CD4-positive, alpha-beta T cell (primary cell): ENCODE results near the gene JMJD4. TPM values are rescaled to one million over a fixed set of nuclear protein-coding genes. Genes with fewer than 3 reads are reported as not detected.
A peak's percentile ranks its signal among the peaks of the same experiment; 100 is the strongest.

Source experiments
- ATAC-seq: fragments of 200-7000 bp; cut with Tn5 transposase; one replicate; pipeline ENCODE4 v1.10.0; 2022; ENCODE audit warnings: mild to moderate bottlenecking; ENCODE audit not compliant: poor library complexity
- CTCF ChIA-PET: fragments of 350-600 bp; sonication (Branson Sonifier 250); formaldehyde crosslinking; loops from one replicate; lab custom pipeline; 2021; ENCODE audit warnings: antibody characterized with exemption, inconsistent platforms; lab: Charles Lee
- POLR2A ChIA-PET: fragments of 350-600 bp; sonication (Branson Sonifier 250); formaldehyde crosslinking; loops from one replicate; lab custom pipeline; 2021; ENCODE audit warnings: antibody characterized with exemption, inconsistent platforms; lab: Charles Lee
- DNase-seq, 14 experiments: peaks; one replicate each; pipeline ENCODE4 v3.0.0-alpha.2; 2013 to 2020; ENCODE audit warnings: mixed read lengths in 2 of 14
- H3K27ac ChIP-seq, 2 donors: one replicate each; pipeline versions ENCODE4 v1.5.1 to v1.7.0; 2013; ENCODE audit warnings: low read length in 2 of 2, low read depth in 1 of 2, mild to moderate bottlenecking in 1 of 2
- H3K27me3 ChIP-seq, 2 experiments: 1 replicate in 1 of 2; 2 replicates in 1 of 2; pipeline versions ENCODE4 v1.6.1 to v1.7.0; 2013; ENCODE audit warnings: low read length in 2 of 2, control low read depth in 1 of 2, mild to moderate bottlenecking in 1 of 2, moderate library complexity in 1 of 2; ENCODE audit not compliant: insufficient read depth in 2 of 2, control insufficient read depth in 1 of 2
- H3K36me3 ChIP-seq: one replicate; pipeline ENCODE4 v1.6.1; 2013; ENCODE audit warnings: low read length, control low read depth; ENCODE audit not compliant: insufficient read depth
- H3K4me1 ChIP-seq: one replicate; pipeline ENCODE4 v1.6.1; 2013; ENCODE audit warnings: low read length, control low read depth; ENCODE audit not compliant: insufficient read depth
- H3K4me3 ChIP-seq: one replicate; pipeline ENCODE4 v1.5.1; 2013; ENCODE audit warnings: mild to moderate bottlenecking, low read length, moderate library complexity
- H3K9me3 ChIP-seq, 2 experiments: 1 replicate in 1 of 2; 2 replicates in 1 of 2; pipeline versions ENCODE4 v1.6.1 to v1.7.0; 2013; ENCODE audit warnings: low read length in 2 of 2, mild to moderate bottlenecking in 2 of 2, control low read depth in 1 of 2, moderate library complexity in 1 of 2; ENCODE audit not compliant: control insufficient read depth in 1 of 2, insufficient read depth in 1 of 2
- H3K27ac Mint-ChIP-seq: one replicate; pipeline ENCODE4 v1.8.0; 2020; ENCODE audit warnings: mixed read lengths
- H3K27me3 Mint-ChIP-seq: one replicate; pipeline ENCODE4 v1.8.0; 2021; ENCODE audit warnings: mixed read lengths
- H3K36me3 Mint-ChIP-seq: one replicate; pipeline ENCODE4 v1.8.0; 2021; ENCODE audit warnings: low read depth, mixed read lengths
- H3K4me1 Mint-ChIP-seq: one replicate; pipeline ENCODE4 v1.8.0; 2021; ENCODE audit warnings: low read depth, mixed read lengths
- H3K4me3 Mint-ChIP-seq: one replicate; pipeline ENCODE4 v1.8.0; 2020; ENCODE audit warnings: mild to moderate bottlenecking, mixed read lengths
- H3K9me3 Mint-ChIP-seq: one replicate; pipeline ENCODE4 v1.8.0; 2020; ENCODE audit warnings: mixed read lengths
- CTCF ChIP-seq: fragments of 200-600 bp; IDR thresholded peaks from one replicate; pipeline ENCODE4 v1.8.0; 2022; ENCODE audit warnings: antibody characterized with exemption, mild to moderate bottlenecking
- intact Hi-C, 2 experiments: fragments of 100-400 bp; cut with DNase I in 1 of 2; cut with micrococcal nuclease in 1 of 2; formaldehyde crosslinking; loops; one replicate each; pipeline versions ENCODE4 v1.15.1 to v1.9.0; 2023 to 2025; cut with DNase I, micrococcal nuclease
- polyA plus RNA-seq, 2 donors: library from polyadenylated mRNA; unstranded; fragments of 120-200 nt; gene quantifications; one replicate each; pipeline ENCODE4 v1.2.1, GENCODE V29; 2013
- total RNA-seq, 174 experiments: library from RNA in 2 of 174; stranded (reverse) in 2 of 174; gene quantifications; one replicate each; pipeline ENCODE4 v1.2.3 and lab custom pipeline; 2021 to 2026

JMJD4 gene
- total RNA-seq = 10 to 100 TPM; 11.4 to 11.9 TPM
- polyA plus RNA-seq (2013, experiment 1 of 2) = 12.2 TPM
- 13.4 TPM for polyA plus RNA-seq (2013, experiment 2 of 2)
- 17.5 to 109 (median 56.5) reads per million in 172 experiments for total RNA-seq (lab: John Stamatoyannopoulos, UW)

GRCh38 chr1:227734856-227735538, at the start of gene JMJD4, which contains the start of gene SNAP47:
TSS of gene JMJD4 (minus strand) at chr1:227735302. CDS start at chr1:227735273, 29 bp downstream.
TSS of gene SNAP47 (plus strand) at chr1:227735435. CDS start at chr1:227747737, 12,302 bp downstream.
- Mint-ChIP-seq H3K4me3 (peak within 1 kb of the TSS; percentile 92), H3K9me3 (no peaks in the 10 kb centered on the region), H3K27ac (peak within 1 kb of the TSS; percentile 83), H3K4me1 (peaks cover 56% of the 10 kb centered on the region), H3K36me3 (peaks cover 8% of the 10 kb centered on the region), H3K27me3 (no peaks in the 10 kb centered on the region)
- intact Hi-C loops = loop anchor here in 1 of 2 experiments (5.0 to 10.0 kb wide), 6 partner anchors 152 to 1890 kb away; partner anchors contain the start of genes C1orf35, IBA57, MRPL55 and TAF5L
- Histone ChIP-seq H3K4me1 (peaks cover 37% of the 10 kb centered on the region), H3K9me3 (no peaks in the 10 kb centered on the region), H3K4me3 (peak within 1 kb of the TSS; percentile 71), H3K27me3 (no peaks in the 10 kb centered on the region), H3K36me3 (peaks cover 16% of the 10 kb centered on the region), H3K27ac (peak within 1 kb of the TSS in 1 of 2 donors; percentile 69)
- peak; percentile 90 for ATAC-seq
- ChIA-PET POLR2A (interaction anchor here (0.5 to 1.6 kb wide), 5 partner anchors 9 to 348 kb away, joined by 3 to 5 read pairs (median 4); partner anchors contain the start of gene ARF1), CTCF (no interaction called here)
- TF ChIP-seq CTCF = no peak
- peak; percentile 86 to 96 (median 92) for DNase-seq

GRCh38 chr1:227782226-227782625, 47.1 kb upstream of the JMJD4 start:
- CTCF ChIA-PET = no interaction called here
- TF ChIP-seq CTCF = no peak
- H3K9me3 Mint-ChIP-seq = no peaks in the 10 kb centered on the region

DNA sequence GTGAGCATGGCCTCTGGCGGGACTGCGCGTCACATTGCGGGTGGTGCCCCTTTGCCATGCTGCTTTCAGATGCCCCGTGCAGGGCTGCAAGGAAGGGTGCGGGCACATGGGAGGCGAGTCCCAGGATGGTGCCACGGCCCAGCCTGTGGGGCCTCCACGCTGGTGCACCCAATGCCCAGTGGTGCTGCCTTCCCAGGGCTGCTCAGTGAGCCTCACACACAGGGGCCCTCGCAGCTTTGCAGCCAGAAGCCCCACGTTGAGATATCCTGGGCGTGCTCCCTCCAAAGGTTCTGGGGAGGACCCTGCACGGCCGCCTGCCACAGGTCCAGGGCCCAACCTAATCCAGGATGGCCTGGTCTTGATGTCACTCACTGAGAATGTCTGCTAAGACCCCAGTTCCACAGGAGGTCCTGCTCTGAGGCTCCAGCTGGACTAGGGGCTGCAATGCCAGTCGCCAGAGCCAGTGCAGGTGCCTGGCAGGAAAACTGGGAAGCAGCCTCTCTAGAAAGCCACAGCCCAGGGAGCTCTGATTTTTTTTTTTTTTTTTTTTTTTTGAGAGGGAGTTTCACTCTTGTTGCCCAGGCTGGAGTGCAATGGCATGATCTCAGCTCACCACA, 46.3 kb upstream of the JMJD4 start:
- Mint-ChIP-seq H3K27ac (no peak overlapping the region), H3K36me3 (peaks cover 3% of the 10 kb centered on the region), H3K4me1 (peaks cover 7% of the 10 kb centered on the region), H3K27me3 (no peaks in the 10 kb centered on the region), H3K4me3 (no peak overlapping the region), H3K9me3 (no peaks in the 10 kb centered on the region)
- Histone ChIP-seq H3K4me1 (peaks cover 9% of the 10 kb centered on the region), H3K9me3 (no peaks in the 10 kb centered on the region), H3K27me3 (no peaks in the 10 kb centered on the region), H3K36me3 (peaks cover 10% of the 10 kb centered on the region), H3K4me3 (no peak overlapping the region), H3K27ac (no peak overlapping the region)
- CTCF ChIA-PET = no interaction called here
- intact Hi-C loops = loop anchor here in 1 of 2 experiments (10.0 kb wide), 1 partner anchor 493 kb away; no protein-coding TSS in a partner anchor
- TF ChIP-seq CTCF = no peak
- DNase-seq = peak in 2 of 14 experiments; percentile 8 to 30
- POLR2A ChIA-PET = no interaction called here
- ATAC-seq = no peak

More at GRCh38 chr1:227782226-227782625, 47.1 kb upstream of the JMJD4 start:
- POLR2A ChIA-PET = no interaction called here
- DNase-seq (peak in 2 of 14 experiments; percentile 6 to 24), ATAC-seq (no peak)
- no peak overlapping the region for H3K4me3 Mint-ChIP-seq
- no peaks in the 10 kb centered on the region for H3K9me3 ChIP-seq
- H3K36me3 Mint-ChIP-seq = no peaks in the 10 kb centered on the region
- H3K27me3 Mint-ChIP-seq = no peaks in the 10 kb centered on the region
- H3K27me3 ChIP-seq = no peaks in the 10 kb centered on the region
- peaks cover 17% of the 10 kb centered on the region for H3K4me1 ChIP-seq
- H3K27ac Mint-ChIP-seq = no peak overlapping the region
- peaks cover 7% of the 10 kb centered on the region for H3K36me3 ChIP-seq
- intact Hi-C loops = loop anchor here in 1 of 2 experiments (10.0 kb wide), 1 partner anchor 493 kb away; no protein-coding TSS in a partner anchor
- H3K4me3 ChIP-seq = no peak overlapping the region
- peaks cover 9% of the 10 kb centered on the region for H3K4me1 Mint-ChIP-seq
- no peak overlapping the region for H3K27ac ChIP-seq
